Measurements from ENCODE around the gene ZFP36L1. TPM values are rescaled to one million over a fixed set of nuclear protein-coding genes. Genes with fewer than 3 reads are reported as not detected.

ZFP36L1 gene
- total and polyA plus RNA-seq, 9 of the 15 experiments (the other 6 are each of a cell fraction or from before 2014, with no cell fraction given): 1.3 to 26.6 (median 3.7) TPM

GRCh38 chr14:68770553-68771286 is 22.1 kb downstream of the ZFP36L1 start (continued):
- TF ChIP-seq LCOR (CRISPR knock-in tag; IDR thresholded peaks at IDR 0.05) (no peak), GTF2F1 (IDR thresholded peaks at IDR 0.05; ENCODE audit: low read depth, low read length) (no peak), DIDO1 (tag; IDR thresholded peaks at IDR 0.05; ENCODE audit: low read depth) (no peak)

- Histone ChIP-seq H3K9me1 (ENCODE audit: control insufficient read depth, insufficient read depth, low read length) (no peaks in the 10 kb centered on the region), H3K4me3 (no peak overlapping the region), H3K4me2 (ENCODE audit: insufficient read depth, low read length) (no peak overlapping the region), H3K27me3 (ENCODE audit: control insufficient read depth in 2 of 2, insufficient read depth in 2 of 2, low read length in 2 of 2) (no peaks in the 10 kb centered on the region), H3K9ac (ENCODE audit: insufficient read depth in 1 of 2, low read depth in 2 of 2, low read length in 2 of 2) (no peak overlapping the region), H4K20me1 (replicated peaks; ENCODE audit: control insufficient read depth, insufficient read depth, low read length) (no peaks in the 10 kb centered on the region), H2AFZ (ENCODE audit: low read depth, low read length) (no peak overlapping the region), H3K36me3 (ENCODE audit: control insufficient read depth, insufficient read depth, low read length) (no peaks in the 10 kb centered on the region), H3K4me1 (replicated peaks in 1 of 2; ENCODE audit: control insufficient read depth in 2 of 2, insufficient read depth in 2 of 2, low read length in 2 of 2) (no peaks in the 10 kb centered on the region; a peak in 2 of 5 replicates), H3K79me2 (ENCODE audit: control insufficient read depth, insufficient read depth, low read length) (no peaks in the 10 kb centered on the region), H3K9me3 (replicated peaks; ENCODE audit: control insufficient read depth, insufficient read depth, low read depth, low read length) (no peaks in the 10 kb centered on the region), H3K27ac (ENCODE audit: extremely low read depth, low read depth, low read length) (no peak overlapping the region)
- ATAC-seq: no peak
- in situ Hi-C loops (cut with MboI) (no loop called here), intact Hi-C loops (cut with micrococcal nuclease) (no loop called here)
- ChIA-PET CTCF (ENCODE audit: low intra/inter-chr PET ratio) (no interaction called here), POLR2A (no interaction called here)
- no peak for TF ChIP-seq IRF1 (CRISPR knock-in tag; IDR thresholded peaks at IDR 0.05; ENCODE audit: borderline replicate concordance)
- TF ChIP-seq GTF2E2 (tag; IDR thresholded peaks at IDR 0.05): no peak
- TF ChIP-seq CREB3L1 (IDR thresholded peaks at IDR 0.05; ENCODE audit: borderline replicate concordance, low read depth): no peak
- FAIRE-seq: no peak
- DNase-seq (ENCODE audit: extremely low read depth in 1 of 4, low spot score in 3 of 4): no peak
- BruUV-seq (replicated peaks): no TSS peak
- 68% methylated on average over 9 of the region's 9 CpGs for WGBS (ENCODE audit: insufficient coverage, low coverage, missing lambda C conversion rate)
Measured at GRCh38 chr14:68770051-68770450, 22.8 kb downstream of the ZFP36L1 start.
